SK-N-SH (cell line): ENCODE results near the gene TRIM5. TPM values are rescaled to one million over a fixed set of nuclear protein-coding genes. Genes with fewer than 3 reads are reported as not detected.

Experiments
- CTCF ChIA-PET: fragments of 300-600, 350-600 bp; formaldehyde crosslinking; extraction: SDS; loops from one replicate; lab custom pipeline; 2021; lab: Yijun Ruan, JAX
- POLR2A ChIA-PET: fragments of 350-600 bp; sonication (Branson Sonifier 250); formaldehyde crosslinking; extraction: SDS; loops from one replicate; lab custom pipeline; 2020; ENCODE audit warnings: antibody characterized with exemption, inconsistent platforms; lab: Yijun Ruan, JAX
- DNase-seq: peaks from one replicate; pipeline ENCODE4 v3.0.0; 2012
- H2AFZ ChIP-seq: fragments of 200-600 bp; sonication (generic); 2 replicates; pipeline ENCODE4 v1.8.1; 2016; ENCODE audit warnings: antibody characterized with exemption, mild to moderate bottlenecking, low read depth
- H3F3A ChIP-seq: fragments of 200-600 bp; sonication (generic); replicated peaks from 2 replicates; pipeline ENCODE3; 2016; ENCODE audit warnings: antibody characterized with exemption, mild to moderate bottlenecking; ENCODE audit not compliant: insufficient read depth
- H3K27ac ChIP-seq, 2 experiments: fragments of 200-500 bp in 1 of 2; fragments of 200-600 bp in 1 of 2; sonication (Bioruptor generic) in 1 of 2; sonication (generic), shearing (Covaris generic) in 1 of 2; 2 replicates each; pipeline versions ENCODE4 v1.5.1 to v1.6.1; 2014 to 2016; ENCODE audit warnings: low read depth in 2 of 2, inconsistent platforms in 1 of 2, low read length in 1 of 2, mild to moderate bottlenecking in 1 of 2, mixed read lengths in 1 of 2
- H3K27me3 ChIP-seq: fragments of 200-600 bp; sonication (generic), shearing (Covaris generic); 2 replicates; pipeline ENCODE4 v1.6.1; 2016; ENCODE audit warnings: mixed run types; ENCODE audit not compliant: insufficient read depth
- H3K36me3 ChIP-seq, 2 experiments: fragments of 200-500 bp in 1 of 2; fragments of 200-600 bp in 1 of 2; sonication (Bioruptor generic) in 1 of 2; sonication (generic) in 1 of 2; replicated peaks in 1 of 2; 2 replicates each; pipeline versions ENCODE3 to v1.5.1; 2014 to 2016; ENCODE audit warnings: low read length in 1 of 2, mild to moderate bottlenecking in 1 of 2; ENCODE audit not compliant: insufficient read depth in 2 of 2, control insufficient read depth in 1 of 2
- H3K4me1 ChIP-seq, 2 experiments: fragments of 200-500 bp in 1 of 2; fragments of 200-600 bp in 1 of 2; sonication (Bioruptor generic) in 1 of 2; sonication (generic), shearing (Covaris generic) in 1 of 2; 2 replicates each; pipeline versions ENCODE4 v1.5.1 to v1.6.1; 2014 to 2016; ENCODE audit warnings: low read depth in 1 of 2, low read length in 1 of 2, mixed run types in 1 of 2; ENCODE audit not compliant: insufficient read depth in 2 of 2, control insufficient read depth in 1 of 2
- H3K4me2 ChIP-seq: fragments of 200-600 bp; sonication (generic), shearing (Covaris generic); 2 replicates; pipeline ENCODE4 v1.6.1; 2017; ENCODE audit warnings: mixed run types
- H3K4me3 ChIP-seq, 2 experiments: fragments of 200-500 bp in 1 of 2; fragments of 200-600 bp in 1 of 2; sonication (Bioruptor generic) in 1 of 2; sonication (generic), shearing (Covaris generic) in 1 of 2; 2 replicates each; pipeline versions ENCODE4 v1.5.1 to v1.8.1; 2014 to 2016; ENCODE audit warnings: low read depth in 2 of 2, inconsistent platforms in 1 of 2, low read length in 1 of 2, mild to moderate bottlenecking in 1 of 2, mixed read lengths in 1 of 2, moderate library complexity in 1 of 2
- H3K79me2 ChIP-seq: fragments of 200-600 bp; sonication (generic); 2 replicates; pipeline ENCODE4 v1.8.1; 2017; ENCODE audit warnings: mild to moderate bottlenecking; ENCODE audit not compliant: insufficient read depth
- H3K9ac ChIP-seq: fragments of 200-600 bp; sonication (generic); 2 replicates; pipeline ENCODE4 v1.6.1; 2017; ENCODE audit warnings: mixed run types
- H3K9me2 ChIP-seq: fragments of 200-600 bp; sonication (generic); 2 replicates; pipeline ENCODE4 v1.6.1; 2017; ENCODE audit warnings: mixed run types
- H3K9me3 ChIP-seq: fragments of 200-600 bp; sonication (generic); 2 replicates; pipeline ENCODE4 v1.6.1; 2017; ENCODE audit warnings: mixed run types, mild to moderate bottlenecking, moderate library complexity
- H4K20me1 ChIP-seq: fragments of 200-600 bp; sonication (generic); 2 replicates; pipeline ENCODE4 v1.6.1; 2017; ENCODE audit warnings: mild to moderate bottlenecking, mixed run types; ENCODE audit not compliant: insufficient read depth
- CHD2 ChIP-seq: fragments of 150-350 bp; IDR thresholded peaks from 2 replicates; pipeline ENCODE4 v1.6.1; 2018; ENCODE audit warnings: low read length; ENCODE audit not compliant: partially characterized antibody
- EZH2phosphoT487 ChIP-seq: fragments of 200-600 bp; sonication (generic); IDR thresholded peaks from 2 replicates; pipeline ENCODE4 v1.6.1; 2017; ENCODE audit warnings: low read depth, mixed run types, mild to moderate bottlenecking, antibody characterized with exemption, moderate library complexity, borderline replicate concordance
- FOSL2 ChIP-seq: IDR thresholded peaks from 2 replicates; pipeline ENCODE4 v1.4.0; 2012; ENCODE audit warnings: low read depth, mild to moderate bottlenecking, moderate library complexity, borderline replicate concordance
- GABPA ChIP-seq: IDR thresholded peaks from 2 replicates; pipeline ENCODE4 v1.4.0; 2012; ENCODE audit warnings: low read depth, mild to moderate bottlenecking
- GATA2 ChIP-seq: sonication (generic); formaldehyde crosslinking; IDR thresholded peaks from 2 replicates; pipeline ENCODE4 v1.5.0; 2020; ENCODE audit warnings: mild to moderate bottlenecking, missing genetic modification reagents
- JUND ChIP-seq: IDR thresholded peaks from 2 replicates; pipeline ENCODE4 v1.4.0; 2012
- MEF2A ChIP-seq: IDR thresholded peaks from 2 replicates; pipeline ENCODE4 v1.4.0; 2012; ENCODE audit warnings: low read depth, borderline replicate concordance
- MXI1 ChIP-seq: IDR thresholded peaks from 2 replicates; pipeline ENCODE4 v1.6.1; 2012; ENCODE audit warnings: mild to moderate bottlenecking, low read depth, low read length, improper control_type of control experiment
- NFIC ChIP-seq: IDR thresholded peaks from 2 replicates; pipeline ENCODE4 v1.4.0; 2012; ENCODE audit warnings: borderline replicate concordance
- POLR2AphosphoS5 ChIP-seq: IDR thresholded peaks from 2 replicates; pipeline ENCODE4 v1.6.1; 2012; ENCODE audit warnings: low read depth, low read length
- RAD21 ChIP-seq: IDR thresholded peaks from 2 replicates; pipeline ENCODE4 v1.6.1; 2012; ENCODE audit warnings: mild to moderate bottlenecking, low read length
- RCOR1 ChIP-seq: fragments of 150-350 bp; IDR thresholded peaks from 2 replicates; pipeline ENCODE4 v1.6.1; 2017; ENCODE audit warnings: antibody characterized with exemption, low read length
- RFX5 ChIP-seq: IDR thresholded peaks from 2 replicates; pipeline ENCODE4 v1.6.1; 2012; ENCODE audit warnings: mild to moderate bottlenecking, improper control_type of control experiment, low read length
- RXRA ChIP-seq: IDR thresholded peaks from 2 replicates; pipeline ENCODE4 v1.4.0; 2012; ENCODE audit warnings: low read depth, mild to moderate bottlenecking, borderline replicate concordance
- SIN3A ChIP-seq: IDR thresholded peaks from 2 replicates; pipeline ENCODE4 v1.6.1; 2012; ENCODE audit warnings: low read depth, mild to moderate bottlenecking, low read length, moderate library complexity, borderline replicate concordance
- SMC3 ChIP-seq: IDR thresholded peaks from 2 replicates; pipeline ENCODE4 v1.6.1; 2012; ENCODE audit warnings: low read depth, low read length, improper control_type of control experiment
- TAF1 ChIP-seq: IDR thresholded peaks from 2 replicates; pipeline ENCODE4 v1.6.1; 2012; ENCODE audit warnings: low read depth, mild to moderate bottlenecking, low read length, moderate library complexity, borderline replicate concordance
- TCF12 ChIP-seq: IDR thresholded peaks from 2 replicates; pipeline ENCODE4 v1.4.0; 2012
- WGBS: methylation state at CpG from one replicate; pipeline ENCODE4 v1.1.6; 2017; ENCODE audit warnings: low lambda C conversion rate; 5-methylcytosine and 5-hydroxymethylcytosine counted together
- polyA plus RNA-seq, 3 experiments: library from polyadenylated mRNA; depleted of rRNA; stranded (reverse); fragments of >200 nt; gene quantifications; 2 replicates each; pipeline ENCODE4 v1.2.3, GENCODE V29; 2012
- TF ChIP-seq, protein P1 (sequence below): IDR thresholded peaks from 2 replicates; pipeline ENCODE4 v1.4.0; 2012; ENCODE audit warnings: low read depth, borderline replicate concordance
- TF ChIP-seq, protein P2 (sequence below): IDR thresholded peaks from 2 replicates; pipeline ENCODE4 v1.4.0; 2012; ENCODE audit warnings: low read depth
- TF ChIP-seq, protein P3 (sequence below): IDR thresholded peaks from 2 replicates; pipeline ENCODE4; 2012
- TF ChIP-seq, protein P4 (sequence below): fragments of 150-350 bp; IDR thresholded peaks from 2 replicates; pipeline ENCODE4 v1.6.1; 2016; ENCODE audit warnings: mild to moderate bottlenecking, low read depth, low read length

The TRIM5 gene
- polyA plus RNA-seq, 1 of the 3 experiments (the other 2 are of a cell fraction), result 22.9 TPM

DNA sequence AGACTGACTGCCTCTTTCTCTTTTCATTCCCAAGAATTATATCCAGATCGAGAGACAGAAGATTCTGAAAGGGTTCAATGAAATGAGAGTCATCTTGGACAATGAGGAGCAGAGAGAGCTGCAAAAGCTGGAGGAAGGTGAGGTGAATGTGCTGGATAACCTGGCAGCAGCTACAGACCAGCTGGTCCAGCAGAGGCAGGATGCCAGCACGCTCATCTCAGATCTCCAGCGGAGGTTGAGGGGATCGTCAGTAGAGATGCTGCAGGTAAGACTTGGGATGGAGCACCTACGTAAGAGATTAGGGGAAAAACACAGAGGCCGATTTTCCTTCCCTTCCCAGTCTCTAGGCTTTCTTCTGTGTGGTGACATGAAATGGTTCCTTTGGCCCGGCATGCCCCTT, 13.4 kb upstream of the TRIM5 start:
- Histone ChIP-seq H3K27ac (no peak overlapping the region), H3K4me1 (peaks cover 0 to 6% of the 10 kb centered on the region in 2 experiments; a peak in 2 of 4 replicates), H3K79me2 (no peaks in the 10 kb centered on the region), H3F3A (peaks cover 4% of the 10 kb centered on the region), H3K9ac (no peak overlapping the region), H3K9me2 (no peaks in the 10 kb centered on the region), H3K4me3 (no peak overlapping the region), H3K4me2 (no peak overlapping the region), H3K36me3 (peaks cover 32 to 43% of the 10 kb centered on the region in 2 experiments), H2AFZ (no peak overlapping the region), H3K27me3 (no peaks in the 10 kb centered on the region), H3K9me3 (no peaks in the 10 kb centered on the region), H4K20me1 (no peaks in the 10 kb centered on the region)
- DNase-seq, result no peak
- POLR2A ChIA-PET, result no interaction called here
- WGBS, result 53% methylated on average over 7 of the region's 7 CpGs
- no peak for TF ChIP-seq FOSL2
- TF ChIP-seq RCOR1, result no peak
- TF ChIP-seq EZH2phosphoT487, result no peak
- TF ChIP-seq RFX5, result no peak
- TF ChIP-seq, protein P1, sequence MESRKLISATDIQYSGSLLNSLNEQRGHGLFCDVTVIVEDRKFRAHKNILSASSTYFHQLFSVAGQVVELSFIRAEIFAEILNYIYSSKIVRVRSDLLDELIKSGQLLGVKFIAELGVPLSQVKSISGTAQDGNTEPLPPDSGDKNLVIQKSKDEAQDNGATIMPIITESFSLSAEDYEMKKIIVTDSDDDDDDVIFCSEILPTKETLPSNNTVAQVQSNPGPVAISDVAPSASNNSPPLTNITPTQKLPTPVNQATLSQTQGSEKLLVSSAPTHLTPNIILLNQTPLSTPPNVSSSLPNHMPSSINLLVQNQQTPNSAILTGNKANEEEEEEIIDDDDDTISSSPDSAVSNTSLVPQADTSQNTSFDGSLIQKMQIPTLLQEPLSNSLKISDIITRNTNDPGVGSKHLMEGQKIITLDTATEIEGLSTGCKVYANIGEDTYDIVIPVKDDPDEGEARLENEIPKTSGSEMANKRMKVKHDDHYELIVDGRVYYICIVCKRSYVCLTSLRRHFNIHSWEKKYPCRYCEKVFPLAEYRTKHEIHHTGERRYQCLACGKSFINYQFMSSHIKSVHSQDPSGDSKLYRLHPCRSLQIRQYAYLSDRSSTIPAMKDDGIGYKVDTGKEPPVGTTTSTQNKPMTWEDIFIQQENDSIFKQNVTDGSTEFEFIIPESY, result no peak
- no peak for TF ChIP-seq MEF2A
- TF ChIP-seq NFIC, result no peak
- TF ChIP-seq JUND, result no peak
- no peak for TF ChIP-seq SIN3A
- no peak for TF ChIP-seq GABPA
- no peak for TF ChIP-seq GATA2 (CRISPR knock-in tag)
- no peak for TF ChIP-seq POLR2AphosphoS5
- TF ChIP-seq TAF1, result no peak
- TF ChIP-seq MXI1, result no peak
- no peak for TF ChIP-seq CHD2
- no peak for TF ChIP-seq TCF12
- CTCF ChIA-PET, result no interaction called here

DNA sequence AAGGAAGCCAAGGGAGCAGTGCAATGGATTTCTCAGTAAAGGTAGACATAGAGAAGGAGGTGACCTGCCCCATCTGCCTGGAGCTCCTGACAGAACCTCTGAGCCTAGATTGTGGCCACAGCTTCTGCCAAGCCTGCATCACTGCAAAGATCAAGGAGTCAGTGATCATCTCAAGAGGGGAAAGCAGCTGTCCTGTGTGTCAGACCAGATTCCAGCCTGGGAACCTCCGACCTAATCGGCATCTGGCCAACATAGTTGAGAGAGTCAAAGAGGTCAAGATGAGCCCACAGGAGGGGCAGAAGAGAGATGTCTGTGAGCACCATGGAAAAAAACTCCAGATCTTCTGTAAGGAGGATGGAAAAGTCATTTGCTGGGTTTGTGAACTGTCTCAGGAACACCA, 11.3 kb upstream of the TRIM5 start:
- no peaks in the 10 kb centered on the region for H3K27me3 ChIP-seq
- peaks cover 23 to 27% of the 10 kb centered on the region in 2 experiments for H3K36me3 ChIP-seq
- H3K4me3 ChIP-seq, result no peak overlapping the region
- H3K9me2 ChIP-seq, result no peaks in the 10 kb centered on the region
- no peak overlapping the region for H2AFZ ChIP-seq
- no peak overlapping the region for H3K9ac ChIP-seq
- peaks cover 4% of the 10 kb centered on the region for H3F3A ChIP-seq
- no peak overlapping the region for H3K4me2 ChIP-seq
- 4% methylated on average over 2 of the region's 2 CpGs for WGBS
- no peaks in the 10 kb centered on the region for H3K79me2 ChIP-seq
- no peaks in the 10 kb centered on the region for H3K9me3 ChIP-seq
- DNase-seq, result no peak
- no peaks in the 10 kb centered on the region for H4K20me1 ChIP-seq
- CTCF ChIA-PET, result no interaction called here
- POLR2A ChIA-PET, result no interaction called here
- no peak overlapping the region for H3K27ac ChIP-seq
- H3K4me1 ChIP-seq, result peaks cover 0 to 6% of the 10 kb centered on the region in 2 experiments; a peak in 2 of 4 replicates
- TF ChIP-seq, protein P2, sequence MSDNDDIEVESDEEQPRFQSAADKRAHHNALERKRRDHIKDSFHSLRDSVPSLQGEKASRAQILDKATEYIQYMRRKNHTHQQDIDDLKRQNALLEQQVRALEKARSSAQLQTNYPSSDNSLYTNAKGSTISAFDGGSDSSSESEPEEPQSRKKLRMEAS, result no peak
- TF ChIP-seq RAD21 (no peak), GABPA (no peak), NFIC (no peak), RXRA (no peak), SIN3A (no peak), SMC3 (no peak), FOSL2 (no peak), GATA2 (CRISPR knock-in tag) (no peak)
- TF ChIP-seq, protein P3, sequence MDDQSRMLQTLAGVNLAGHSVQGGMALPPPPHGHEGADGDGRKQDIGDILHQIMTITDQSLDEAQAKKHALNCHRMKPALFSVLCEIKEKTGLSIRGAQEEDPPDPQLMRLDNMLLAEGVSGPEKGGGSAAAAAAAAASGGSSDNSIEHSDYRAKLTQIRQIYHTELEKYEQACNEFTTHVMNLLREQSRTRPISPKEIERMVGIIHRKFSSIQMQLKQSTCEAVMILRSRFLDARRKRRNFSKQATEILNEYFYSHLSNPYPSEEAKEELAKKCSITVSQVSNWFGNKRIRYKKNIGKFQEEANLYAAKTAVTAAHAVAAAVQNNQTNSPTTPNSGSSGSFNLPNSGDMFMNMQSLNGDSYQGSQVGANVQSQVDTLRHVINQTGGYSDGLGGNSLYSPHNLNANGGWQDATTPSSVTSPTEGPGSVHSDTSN, result no peak
- TF ChIP-seq, protein P4, sequence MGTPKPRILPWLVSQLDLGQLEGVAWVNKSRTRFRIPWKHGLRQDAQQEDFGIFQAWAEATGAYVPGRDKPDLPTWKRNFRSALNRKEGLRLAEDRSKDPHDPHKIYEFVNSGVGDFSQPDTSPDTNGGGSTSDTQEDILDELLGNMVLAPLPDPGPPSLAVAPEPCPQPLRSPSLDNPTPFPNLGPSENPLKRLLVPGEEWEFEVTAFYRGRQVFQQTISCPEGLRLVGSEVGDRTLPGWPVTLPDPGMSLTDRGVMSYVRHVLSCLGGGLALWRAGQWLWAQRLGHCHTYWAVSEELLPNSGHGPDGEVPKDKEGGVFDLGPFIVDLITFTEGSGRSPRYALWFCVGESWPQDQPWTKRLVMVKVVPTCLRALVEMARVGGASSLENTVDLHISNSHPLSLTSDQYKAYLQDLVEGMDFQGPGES, result no peak
